Stimulated activated CD4-positive, alpha-beta T cell treated with anti-CD3 and anti-CD28 coated beads, Interleukin-15, amount 100 ng/mL, for 24 hours (primary cell): ENCODE results near the gene KRT86.

Experiments
- DNase-seq: peaks from one replicate; pipeline ENCODE4 v3.0.0-alpha.2; 2020

KRT86 gene

GRCh38 chr12:52274521-52275120, at the start of gene KRT86:
Gene KRT86 (plus strand): TSS chr12:52274645. CDS start chr12:52301917, 27,272 bp downstream.
- DNase-seq: no peak

GRCh38 chr12:52225752-52226151, 48.7 kb upstream of the KRT86 start:
- no peak for DNase-seq

DNA sequence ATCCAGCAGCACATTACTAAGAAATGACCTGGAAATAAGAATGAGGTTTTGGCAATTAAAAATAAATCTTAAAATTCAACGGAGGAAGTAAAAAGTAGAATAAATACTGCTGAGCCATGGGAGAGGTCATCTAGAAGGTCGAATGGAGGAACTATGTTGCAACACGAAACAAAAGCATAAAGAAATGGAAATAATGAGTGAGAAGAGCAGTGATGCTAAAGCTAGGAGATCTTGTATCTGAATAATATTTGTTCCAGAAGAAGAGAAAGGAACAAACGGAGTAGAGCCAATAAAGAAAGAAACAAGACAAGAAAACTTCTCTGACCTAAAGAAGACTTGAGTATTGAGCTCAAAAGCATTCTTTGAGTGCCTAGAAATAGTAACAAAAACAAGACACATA, 48.0 kb upstream of the KRT86 start:
- no peak for DNase-seq

- no peak for DNase-seq
These were observed 46.8 kb upstream of the KRT86 start for GRCh38 chr12:52227606-52228166.

GRCh38 chr12:52228366-52228765, 46.1 kb upstream of the KRT86 start:
- no peak for DNase-seq

- no peak for DNase-seq
These were observed 45.5 kb upstream of the KRT86 start for GRCh38 chr12:52228931-52229330.

GRCh38 chr12:52229836-52230343, 44.6 kb upstream of the KRT86 start:
- no peak for DNase-seq

DNA sequence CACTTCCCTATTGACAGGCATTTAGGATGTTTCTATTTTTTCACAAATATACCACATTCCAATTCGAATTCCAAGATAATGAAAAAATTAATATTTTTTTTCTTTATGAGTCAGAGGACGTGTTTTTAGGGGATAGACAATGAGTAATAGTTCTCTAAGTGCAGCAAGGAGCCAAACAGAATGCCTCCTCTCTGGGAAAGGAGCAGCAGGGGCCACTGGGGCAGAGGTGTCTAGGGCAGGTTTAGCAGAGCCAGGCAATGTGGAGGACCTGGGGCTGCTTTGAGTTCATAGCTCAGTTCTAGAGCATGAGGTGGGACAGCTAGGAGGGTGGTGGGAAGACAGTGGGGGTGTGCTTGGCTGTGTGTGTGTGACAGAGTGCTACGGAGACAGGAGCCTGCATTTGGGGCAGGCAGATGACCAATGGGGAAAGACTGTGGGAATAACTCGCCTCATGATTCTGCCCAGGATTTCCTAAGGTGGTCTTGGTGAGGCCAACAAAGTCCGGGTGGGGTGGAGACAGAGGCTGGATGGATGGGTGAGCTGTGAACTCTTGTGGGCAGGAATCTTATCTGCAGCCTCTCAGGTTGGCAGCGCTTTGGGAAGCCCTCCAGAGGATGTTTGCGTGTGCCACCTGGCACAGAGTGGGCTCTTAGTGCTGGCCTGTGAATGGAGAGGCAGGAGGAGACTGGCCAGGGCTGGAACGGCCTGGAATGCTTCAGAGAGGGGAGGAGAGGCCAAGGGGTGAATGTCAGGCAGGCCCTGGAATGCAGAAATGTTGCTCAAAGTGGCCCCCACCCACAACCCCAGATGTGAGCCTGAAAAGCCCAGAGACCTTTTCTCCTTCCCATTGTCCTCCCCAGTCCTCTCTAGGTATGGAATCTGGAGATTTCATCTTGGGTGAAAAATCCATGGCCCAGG, 43.8 kb upstream of the KRT86 start:
- no peak for DNase-seq

- no peak for DNase-seq
These were observed 42.9 kb upstream of the KRT86 start for GRCh38 chr12:52231305-52232202.

GRCh38 chr12:52232203-52232673, 42.2 kb upstream of the KRT86 start:
- DNase-seq: no peak

GRCh38 chr12:52232674-52233461, 41.6 kb upstream of the KRT86 start, which contains the start of gene KRT7:
Gene KRT7 (plus strand): TSS chr12:52233243. CDS start chr12:52233297, 54 bp downstream.
- no peak for DNase-seq

- DNase-seq: no peak
These were observed 40.8 kb upstream of the KRT86 start for GRCh38 chr12:52233462-52234207.

DNA sequence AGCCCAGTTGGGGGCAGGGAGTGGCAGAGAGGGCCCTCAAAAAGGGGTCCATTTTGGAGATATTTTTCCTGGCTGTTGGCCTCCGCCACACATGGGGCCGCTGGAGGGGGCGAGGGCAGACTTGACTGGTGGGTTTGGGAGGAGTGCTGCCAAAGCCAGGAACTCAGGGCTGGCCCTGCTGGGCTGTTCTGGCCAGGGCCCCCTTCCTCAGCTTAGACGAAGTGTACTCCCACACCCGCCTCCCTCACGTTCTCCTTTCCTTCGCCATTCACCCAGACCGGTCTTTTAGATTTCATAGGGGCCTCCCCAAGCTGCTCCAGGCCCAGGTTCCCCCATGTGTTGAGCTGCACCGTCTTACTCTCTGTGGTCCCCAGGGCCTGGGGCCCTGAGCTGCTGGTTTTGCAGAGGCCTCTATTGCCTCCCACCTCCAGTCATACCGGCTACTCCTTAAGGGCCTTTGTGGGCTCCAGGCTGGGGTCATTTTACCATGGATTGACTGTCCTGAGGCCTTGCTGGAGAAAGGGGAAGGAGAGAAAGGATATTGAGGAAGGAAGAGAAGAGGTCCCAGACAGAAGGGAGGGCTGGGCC, 40.1 kb upstream of the KRT86 start:
- no peak for DNase-seq

GRCh38 chr12:52235001-52235764, 39.3 kb upstream of the KRT86 start:
- DNase-seq: no peak

GRCh38 chr12:52235822-52236361, 38.6 kb upstream of the KRT86 start:
- no peak for DNase-seq

DNA sequence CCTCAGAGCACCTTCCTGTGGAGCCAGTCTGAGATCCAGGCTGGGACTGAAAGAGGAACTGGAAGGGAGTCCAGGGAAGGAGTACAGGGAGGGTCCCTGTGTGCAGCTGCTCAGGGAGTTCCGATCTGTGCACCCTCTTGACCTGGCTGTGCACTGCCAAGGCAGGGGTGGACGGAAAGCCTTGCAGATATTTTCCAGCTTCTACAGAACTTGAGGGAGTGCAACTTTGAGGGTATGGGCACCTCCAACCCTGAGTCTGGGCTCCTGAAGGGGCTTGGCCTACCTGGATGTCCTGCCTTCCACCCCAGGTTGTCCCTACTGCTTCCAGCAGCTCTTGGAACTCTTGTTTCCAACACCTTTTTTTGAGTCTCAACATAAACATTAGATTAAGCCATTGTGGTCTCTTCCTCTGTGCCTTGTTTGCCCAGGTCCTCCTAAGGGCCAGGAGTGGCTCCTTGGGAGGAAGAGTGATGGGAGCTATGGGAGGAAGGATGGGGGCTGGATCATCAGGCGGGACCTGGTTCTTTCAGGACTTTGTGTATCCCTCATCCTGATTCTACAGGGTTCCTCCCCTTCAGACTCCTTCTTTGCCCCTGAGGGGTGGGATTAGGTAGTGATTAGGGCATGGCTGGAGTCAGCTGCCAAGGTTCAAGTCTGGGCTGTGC, 37.9 kb upstream of the KRT86 start:
- no peak for DNase-seq

DNA sequence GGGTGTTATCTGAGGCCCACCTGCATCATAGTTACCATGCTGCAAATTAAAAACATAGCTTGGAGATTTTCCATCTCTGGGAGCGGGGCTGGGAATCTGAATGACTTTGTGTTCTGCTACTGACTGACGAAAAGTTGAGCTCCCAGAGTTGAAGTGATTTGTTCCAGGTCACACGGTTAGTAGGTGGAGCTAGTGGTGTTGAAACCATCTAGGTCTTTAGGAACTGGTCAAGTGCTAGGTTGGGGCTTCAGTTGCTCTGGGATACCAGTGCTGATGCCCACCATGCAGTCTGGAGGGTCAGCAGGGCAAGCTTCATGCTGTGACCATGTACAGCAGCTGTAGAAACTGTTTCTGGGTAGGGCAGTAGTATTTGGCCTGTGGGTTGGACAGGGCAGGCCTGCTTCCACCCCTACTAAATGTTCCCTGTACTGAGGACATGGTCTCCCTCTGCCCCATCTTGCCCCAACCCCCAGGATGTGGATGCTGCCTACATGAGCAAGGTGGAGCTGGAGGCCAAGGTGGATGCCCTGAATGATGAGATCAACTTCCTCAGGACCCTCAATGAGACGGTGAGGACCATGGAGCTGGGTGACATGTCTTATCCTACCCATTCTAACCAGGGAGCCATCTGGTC, 36.1 kb upstream of the KRT86 start:
- DNase-seq: no peak
